ENCODE results near the gene SUV39H1. TPM values are rescaled to one million over a fixed set of nuclear protein-coding genes. Genes with fewer than 3 reads are reported as not detected.
A peak's percentile ranks its signal among the peaks of the same experiment; 100 is the strongest.

The SUV39H1 gene
- total and polyA plus RNA-seq, 2 of the 8 experiments (the other 6 are each of a cell fraction or from before 2014, with no cell fraction given), result 14.8 to 27.8 TPM

GRCh38 chrX:48677516-48677915 is 19.0 kb upstream of the SUV39H1 start:
- peaks cover 0 to 3% (median 0%) of the 10 kb centered on the region in 4 experiments; a peak in 1 of 7 replicates for H3K4me1 ChIP-seq (replicated peaks in 1 of 4; ENCODE audit: control insufficient read depth in 3 of 4, insufficient read depth in 4 of 4, low read length in 3 of 4)
- no peaks in the 10 kb centered on the region for H3K9me3 ChIP-seq (ENCODE audit: insufficient read depth in 2 of 2, low read depth in 1 of 2, low read length in 1 of 2)
- 65% methylated on average over 4 of the region's 10 CpGs; no CpG with 5 or more reads in 1 of the 2 experiments for WGBS, 2 experiments (ENCODE audit: extremely low coverage in 1 of 2, insufficient coverage in 1 of 2, insufficient read length in 1 of 2, insufficient replicate concordance in 2 of 2, low coverage in 1 of 2, low lambda C conversion rate in 2 of 2, missing lambda C conversion rate in 1 of 2)
- no peak overlapping the region for H2AFZ ChIP-seq (ENCODE audit: low read length)
- H2BK12ac ChIP-seq (ENCODE audit: low read depth, low read length), result no peak overlapping the region
- no peak overlapping the region for H2AK5ac ChIP-seq (ENCODE audit: low read depth, low read length)
- no peak for DNase-seq (ENCODE audit: low read depth in 1 of 2, low spot score in 2 of 2)
- H3K27me3 ChIP-seq (replicated peaks in 1 of 4; ENCODE audit: control insufficient read depth in 3 of 4, extremely low read depth in 1 of 4, insufficient read depth in 3 of 4, low read length in 3 of 4), result no peaks in the 10 kb centered on the region
- H2BK15ac ChIP-seq (ENCODE audit: low read length), result no peak overlapping the region
- H3K23me2 ChIP-seq (ENCODE audit: low read depth, low read length), result peaks cover 2% of the 10 kb centered on the region; the same call in 1 of the 2 replicates
- H3K14ac ChIP-seq (ENCODE audit: insufficient read length), result no peak overlapping the region
- POLR2A ChIA-PET (ENCODE audit: partially characterized antibody), result interaction anchor here (2.3 kb wide), 1 partner anchor 19 kb away, joined by 16 read pairs; the partner anchor contains the start of gene SUV39H1
- H3K79me1 ChIP-seq (ENCODE audit: low read depth, low read length), result no peaks in the 10 kb centered on the region
- H4K20me1 ChIP-seq (replicated peaks in 1 of 2; ENCODE audit: control insufficient read depth in 1 of 2, insufficient read depth in 2 of 2, low read length in 2 of 2), result no peaks in the 10 kb centered on the region
- no peaks in the 10 kb centered on the region for H3K36me3 ChIP-seq (ENCODE audit: control insufficient read depth in 2 of 4, insufficient read depth in 4 of 4, low read length in 3 of 4)
- no peak overlapping the region for H2BK120ac ChIP-seq (replicated peaks; ENCODE audit: low read depth, low read length)
- H4K5ac ChIP-seq (ENCODE audit: insufficient read length, low read depth, low read length), result no peak overlapping the region
- H2BK20ac ChIP-seq (ENCODE audit: low read length), result no peak overlapping the region
- H2BK5ac ChIP-seq (ENCODE audit: low read depth, low read length), result no peak overlapping the region
- FAIRE-seq, result no peak
- H3K18ac ChIP-seq (ENCODE audit: extremely low read depth, low read length), result no peak overlapping the region
- no peak overlapping the region for H4K91ac ChIP-seq (replicated peaks; ENCODE audit: insufficient read length, low read length)
- H3K79me2 ChIP-seq (ENCODE audit: control insufficient read depth in 1 of 2, insufficient read depth in 2 of 2, low read length in 2 of 2), result no peaks in the 10 kb centered on the region
- H3K23ac ChIP-seq (ENCODE audit: insufficient read length), result no peak overlapping the region
- peak overlapping the region; percentile 57 to 73 for H3K4me2 ChIP-seq (ENCODE audit: insufficient read depth in 1 of 2, low read depth in 2 of 2, low read length in 2 of 2)
- peak overlapping the region; percentile 64 to 88 (median 75); a peak in 5 of 8 replicates for H3K4me3 ChIP-seq (ENCODE audit: extremely low read depth in 1 of 4, insufficient read depth in 2 of 4, low read depth in 3 of 4, low read length in 4 of 4)
- H4K8ac ChIP-seq (ENCODE audit: extremely low read depth, insufficient read depth, low read length), result no peak overlapping the region
- H3K9ac ChIP-seq (replicated peaks in 1 of 4; ENCODE audit: extremely low read depth in 1 of 4, low read depth in 3 of 4, low read length in 3 of 4), result no peak overlapping the region
- no peak overlapping the region for H3K56ac ChIP-seq (replicated peaks; ENCODE audit: insufficient read length, low read depth, low read length)
- no peak overlapping the region for H3K27ac ChIP-seq (ENCODE audit: low read depth, low read length)
- CTCF ChIA-PET (ENCODE audit: partially characterized antibody), result no interaction called here
- H3K4ac ChIP-seq (replicated peaks; ENCODE audit: insufficient read length, low read depth, low read length), result no peak overlapping the region
- TF ChIP-seq E2F6 (IDR thresholded peaks at IDR 0.05) (no peak), ZNF274 (IDR thresholded peaks at IDR 0.05; ENCODE audit: borderline replicate concordance, extremely low read depth, low read length) (no peak), CBX8 (IDR thresholded peaks at IDR 0.05; ENCODE audit: borderline replicate concordance, low read depth, low read length) (no peak)
